ENCODE data around the gene USF1. TPM values are rescaled to one million over a fixed set of nuclear protein-coding genes. Genes with fewer than 3 reads are reported as not detected.

USF1 gene
- total RNA-seq, 2 donors from 2014 or later, result 57.9 to 69.4 TPM

DNA sequence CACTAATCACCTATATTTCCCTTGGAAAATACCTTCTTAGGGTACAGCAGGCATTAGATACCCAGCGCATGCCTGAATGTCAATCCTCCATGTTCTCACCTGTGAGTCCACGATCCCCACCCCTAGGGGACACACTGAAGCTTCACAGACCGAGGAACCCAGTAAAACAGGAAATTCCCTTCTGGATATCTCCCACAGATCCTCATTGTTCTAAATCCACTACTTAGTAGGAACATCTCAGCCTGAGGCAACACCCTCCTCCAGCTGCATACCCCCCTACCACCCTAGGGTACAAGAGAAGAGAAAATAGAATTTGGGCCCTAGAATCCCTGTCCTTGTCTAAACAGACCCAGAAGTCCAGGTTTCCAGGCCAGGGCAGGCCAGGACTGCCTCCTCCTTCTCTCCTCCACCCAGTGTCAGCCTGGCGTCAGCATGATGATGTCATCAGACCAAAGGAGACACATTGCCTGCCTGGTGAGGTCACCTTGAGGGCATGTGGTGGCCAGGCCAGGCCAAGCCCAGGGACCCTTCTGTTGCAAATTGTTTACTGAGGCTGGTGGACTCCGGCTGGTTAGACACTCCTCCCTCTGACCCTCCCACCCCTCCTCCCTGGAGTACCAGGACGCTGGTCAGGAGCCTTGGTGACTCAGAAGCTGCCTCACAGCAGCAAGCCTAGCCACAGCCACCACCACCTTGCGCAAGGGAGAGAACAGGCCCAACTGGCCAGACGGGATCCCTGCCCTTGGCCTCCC, 37.4 kb upstream of the USF1 start:
- Histone ChIP-seq H3K27me3 (replicated peaks; ENCODE audit: insufficient read depth) (no peaks in the 10 kb centered on the region), H3K4me3 (no peak overlapping the region), H3K27ac (no peak overlapping the region), H3K36me3 (no peaks in the 10 kb centered on the region), H3K4me1 (ENCODE audit: control insufficient read depth in 1 of 2, low read depth in 2 of 2) (no peaks in the 10 kb centered on the region), H3K9me3 (no peaks in the 10 kb centered on the region)
- DNase-seq (ENCODE audit: low spot score) (peak; percentile 35), ATAC-seq (ENCODE audit: insufficient number of reproducible peaks, low FRiP score, low read depth) (peak; percentile 30)
- TF ChIP-seq, protein P1, sequence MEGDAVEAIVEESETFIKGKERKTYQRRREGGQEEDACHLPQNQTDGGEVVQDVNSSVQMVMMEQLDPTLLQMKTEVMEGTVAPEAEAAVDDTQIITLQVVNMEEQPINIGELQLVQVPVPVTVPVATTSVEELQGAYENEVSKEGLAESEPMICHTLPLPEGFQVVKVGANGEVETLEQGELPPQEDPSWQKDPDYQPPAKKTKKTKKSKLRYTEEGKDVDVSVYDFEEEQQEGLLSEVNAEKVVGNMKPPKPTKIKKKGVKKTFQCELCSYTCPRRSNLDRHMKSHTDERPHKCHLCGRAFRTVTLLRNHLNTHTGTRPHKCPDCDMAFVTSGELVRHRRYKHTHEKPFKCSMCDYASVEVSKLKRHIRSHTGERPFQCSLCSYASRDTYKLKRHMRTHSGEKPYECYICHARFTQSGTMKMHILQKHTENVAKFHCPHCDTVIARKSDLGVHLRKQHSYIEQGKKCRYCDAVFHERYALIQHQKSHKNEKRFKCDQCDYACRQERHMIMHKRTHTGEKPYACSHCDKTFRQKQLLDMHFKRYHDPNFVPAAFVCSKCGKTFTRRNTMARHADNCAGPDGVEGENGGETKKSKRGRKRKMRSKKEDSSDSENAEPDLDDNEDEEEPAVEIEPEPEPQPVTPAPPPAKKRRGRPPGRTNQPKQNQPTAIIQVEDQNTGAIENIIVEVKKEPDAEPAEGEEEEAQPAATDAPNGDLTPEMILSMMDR (IDR thresholded peaks at IDR 0.05), result no peak

DNA sequence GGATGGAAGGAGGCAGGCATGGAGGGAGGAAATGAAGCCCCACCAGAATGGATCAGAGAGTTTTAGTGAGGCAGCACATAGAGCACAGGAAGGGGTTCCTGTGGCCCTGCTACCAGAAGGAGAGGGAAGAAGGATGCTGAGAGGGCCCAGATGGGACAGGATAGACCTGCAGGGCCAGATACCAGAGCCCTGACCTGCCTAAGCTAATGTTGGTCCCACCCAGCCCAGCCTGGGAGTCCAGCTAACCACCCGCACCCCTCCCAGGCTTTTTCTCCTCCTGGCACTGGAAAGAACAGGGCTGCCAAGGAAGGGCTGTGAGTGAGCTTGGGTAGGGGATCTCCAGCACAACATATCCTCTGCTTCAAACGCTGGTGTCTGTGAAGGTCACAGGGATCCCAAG, 36.7 kb upstream of the USF1 start:
- H3K27me3 ChIP-seq (replicated peaks; ENCODE audit: insufficient read depth), result no peaks in the 10 kb centered on the region
- H3K36me3 ChIP-seq, result no peaks in the 10 kb centered on the region
- no peak overlapping the region for H3K4me3 ChIP-seq
- TF ChIP-seq, protein P1 (IDR thresholded peaks at IDR 0.05), result no peak
- H3K4me1 ChIP-seq (ENCODE audit: control insufficient read depth in 1 of 2, low read depth in 2 of 2), result no peaks in the 10 kb centered on the region
- H3K27ac ChIP-seq, result no peak overlapping the region
- ATAC-seq (ENCODE audit: insufficient number of reproducible peaks, low FRiP score, low read depth) (no peak), DNase-seq (ENCODE audit: low spot score) (no peak)
- no peaks in the 10 kb centered on the region for H3K9me3 ChIP-seq

DNA sequence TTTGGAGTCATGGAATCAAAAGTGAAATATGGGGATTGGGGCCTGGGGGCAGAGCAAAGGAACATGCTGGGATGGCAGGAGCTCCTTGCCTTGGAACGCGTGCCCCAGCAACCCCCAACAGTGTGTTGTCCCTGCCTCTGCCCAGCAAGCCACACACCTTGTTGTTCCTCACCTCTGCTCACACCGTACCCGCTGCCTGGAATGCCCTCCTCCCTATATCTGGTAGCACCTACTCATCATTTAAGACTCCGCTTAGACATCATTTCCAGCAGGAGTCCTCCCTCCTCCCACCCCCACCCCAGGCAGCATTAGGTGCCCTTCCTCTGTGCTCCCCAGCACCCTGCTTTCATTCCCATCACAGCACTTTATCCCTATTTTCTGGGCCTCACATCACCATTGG, 35.7 kb upstream of the USF1 start:
- no peaks in the 10 kb centered on the region for H3K9me3 ChIP-seq
- no peak overlapping the region for H3K27ac ChIP-seq
- no peak overlapping the region for H3K4me3 ChIP-seq
- no peak for ATAC-seq (ENCODE audit: insufficient number of reproducible peaks, low FRiP score, low read depth)
- no peaks in the 10 kb centered on the region for H3K27me3 ChIP-seq (replicated peaks; ENCODE audit: insufficient read depth)
- TF ChIP-seq, protein P1 (IDR thresholded peaks at IDR 0.05), result no peak
- DNase-seq (ENCODE audit: low spot score), result no peak
- H3K36me3 ChIP-seq, result no peaks in the 10 kb centered on the region
- no peaks in the 10 kb centered on the region for H3K4me1 ChIP-seq (ENCODE audit: control insufficient read depth in 1 of 2, low read depth in 2 of 2)

DNA sequence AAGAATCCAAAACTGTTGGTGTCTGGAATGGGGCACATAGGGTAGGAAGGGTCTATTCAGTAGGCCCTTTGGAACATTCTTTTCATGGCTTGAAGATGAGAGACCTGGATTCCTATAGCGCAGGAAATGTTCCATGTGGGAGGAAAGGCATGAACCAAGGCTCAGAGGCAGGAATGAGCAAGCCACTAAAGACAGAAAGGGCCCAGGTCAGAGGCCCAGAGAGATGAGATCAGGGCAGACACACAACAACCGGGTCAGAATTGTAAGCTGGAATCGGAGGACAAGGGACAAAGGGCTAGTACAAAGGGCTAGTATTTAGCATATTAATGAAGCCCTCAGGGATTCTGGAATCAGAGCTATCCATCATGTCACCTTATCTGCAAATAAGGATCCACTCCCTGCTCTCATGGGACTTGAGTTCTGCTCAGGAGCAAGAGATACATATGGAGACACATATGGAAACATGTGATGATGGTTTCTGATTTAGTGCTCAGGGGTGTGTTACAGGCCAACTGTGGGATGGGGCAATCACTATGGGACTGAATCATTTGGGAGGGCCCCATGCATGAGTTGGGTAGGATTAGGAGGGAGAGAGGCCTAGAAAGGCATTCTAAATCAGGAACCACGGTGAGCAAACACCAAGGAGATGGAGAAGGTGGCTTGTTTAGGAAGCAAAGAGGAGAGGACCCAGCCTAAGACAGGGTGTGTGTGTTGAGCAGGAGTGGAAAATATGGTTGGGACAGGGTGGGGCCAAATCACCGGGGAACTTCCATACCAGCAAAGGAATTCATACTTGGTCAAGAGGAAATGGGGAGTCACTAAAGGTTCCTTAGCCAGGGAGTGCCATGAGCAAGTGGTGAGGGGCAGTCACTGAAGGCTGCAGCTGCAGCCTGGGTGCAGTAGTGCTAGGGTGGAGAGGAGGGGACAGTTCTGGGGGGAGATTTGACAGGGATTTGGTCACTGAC, 34.9 kb upstream of the USF1 start:
- Histone ChIP-seq H3K27ac (no peak overlapping the region), H3K4me1 (ENCODE audit: control insufficient read depth in 1 of 2, low read depth in 2 of 2) (no peaks in the 10 kb centered on the region), H3K36me3 (no peaks in the 10 kb centered on the region), H3K9me3 (no peaks in the 10 kb centered on the region), H3K4me3 (no peak overlapping the region), H3K27me3 (replicated peaks; ENCODE audit: insufficient read depth) (no peaks in the 10 kb centered on the region)
- DNase-seq (ENCODE audit: low spot score), result no peak
- no peak for ATAC-seq (ENCODE audit: insufficient number of reproducible peaks, low FRiP score, low read depth)
- TF ChIP-seq, protein P1 (IDR thresholded peaks at IDR 0.05), result no peak

DNA sequence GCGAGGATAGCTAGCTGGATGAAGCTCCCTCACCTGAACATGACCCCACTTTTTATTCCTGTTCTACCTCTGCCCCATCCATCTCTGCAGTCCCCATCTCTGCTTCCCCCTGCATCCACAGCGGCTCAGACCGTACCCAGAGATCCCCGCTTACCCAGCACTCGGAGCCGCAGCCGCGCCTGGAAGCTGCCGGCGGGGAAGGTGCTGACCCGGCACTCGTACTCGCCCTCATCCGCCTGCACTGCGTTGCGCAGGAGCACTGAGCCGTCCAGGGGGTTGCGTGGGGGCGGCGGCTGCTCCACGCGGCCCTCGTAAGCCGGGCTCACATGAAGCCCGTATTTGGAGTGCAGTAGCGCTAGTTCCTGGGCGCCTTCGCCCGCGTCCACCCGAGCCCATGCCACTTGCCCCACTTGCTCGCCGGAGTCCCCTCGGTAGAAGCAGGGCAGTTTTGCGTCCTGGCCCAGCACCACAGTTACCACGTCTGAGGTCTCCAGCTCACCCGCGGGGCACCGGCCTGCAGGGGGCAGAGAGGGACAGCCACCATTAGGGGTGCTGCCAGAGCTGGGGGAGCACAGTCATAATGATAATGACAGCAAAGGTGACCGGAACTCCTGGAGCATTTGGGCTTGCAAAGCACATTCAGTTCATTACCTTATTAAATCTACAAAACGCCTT, 33.8 kb upstream of the USF1 start:
- ATAC-seq (ENCODE audit: insufficient number of reproducible peaks, low FRiP score, low read depth) (no peak), DNase-seq (ENCODE audit: low spot score) (no peak)
- no peak overlapping the region for H3K27ac ChIP-seq
- H3K27me3 ChIP-seq (replicated peaks; ENCODE audit: insufficient read depth), result no peaks in the 10 kb centered on the region
- no peaks in the 10 kb centered on the region for H3K4me1 ChIP-seq (ENCODE audit: control insufficient read depth in 1 of 2, low read depth in 2 of 2)
- H3K4me3 ChIP-seq, result no peak overlapping the region
- H3K36me3 ChIP-seq, result no peaks in the 10 kb centered on the region
- H3K9me3 ChIP-seq, result no peaks in the 10 kb centered on the region
- TF ChIP-seq, protein P1 (IDR thresholded peaks at IDR 0.05), result no peak
